ENCODE measurements around the gene MAN1C1.
A peak's percentile ranks its signal among the peaks of the same experiment; 100 is the strongest.

Gene MAN1C1

GRCh38 chr1:25700144-25700523, 83.5 kb downstream of the MAN1C1 start:
- no peak for DNase-seq

- no peak for DNase-seq
Measured at GRCh38 chr1:25700626-25701025, 84.0 kb downstream of the MAN1C1 start.

- no peak for DNase-seq
Measured at GRCh38 chr1:25701030-25701785, 84.6 kb downstream of the MAN1C1 start.

- DNase-seq = no peak
Measured at GRCh38 chr1:25702101-25702775, 85.6 kb downstream of the MAN1C1 start.

- no peak for DNase-seq
Measured at GRCh38 chr1:25703041-25703440, 86.5 kb downstream of the MAN1C1 start.

GRCh38 chr1:25703671-25704266, 87.2 kb downstream of the MAN1C1 start:
- DNase-seq = no peak

- DNase-seq = peak; percentile 24
Measured at GRCh38 chr1:25704267-25704691, 87.7 kb downstream of the MAN1C1 start.

GRCh38 chr1:25705699-25706098, 89.1 kb downstream of the MAN1C1 start:
- DNase-seq = no peak

- no peak for DNase-seq
Measured at GRCh38 chr1:25706146-25707089, 89.8 kb downstream of the MAN1C1 start.

- DNase-seq = no peak
Measured at GRCh38 chr1:25707280-25708016, 90.9 kb downstream of the MAN1C1 start.

GRCh38 chr1:25710583-25711347, 94.2 kb downstream of the MAN1C1 start:
- DNase-seq = no peak

GRCh38 chr1:25711555-25712298, 95.1 kb downstream of the MAN1C1 start:
- peak; percentile 65 for DNase-seq

GRCh38 chr1:25712299-25712970, 95.8 kb downstream of the MAN1C1 start:
- DNase-seq = no peak

GRCh38 chr1:25713961-25714360, 97.4 kb downstream of the MAN1C1 start:
- DNase-seq = no peak

GRCh38 chr1:25714372-25714931, 97.9 kb downstream of the MAN1C1 start:
- DNase-seq = no peak

- no peak for DNase-seq
Measured at GRCh38 chr1:25715888-25716287, 99.3 kb downstream of the MAN1C1 start.

- DNase-seq = no peak
Measured at GRCh38 chr1:25716320-25716719, 99.7 kb downstream of the MAN1C1 start.

GRCh38 chr1:25718732-25719131, 102.1 kb downstream of the MAN1C1 start:
- DNase-seq = no peak

GRCh38 chr1:25720624-25721023, 104.0 kb downstream of the MAN1C1 start:
- no peak for DNase-seq
